ENCODE data around the gene FYN. TPM values are rescaled to one million over a fixed set of nuclear protein-coding genes. Genes with fewer than 3 reads are reported as not detected.

FYN gene
- total RNA-seq, 2 donors from 2014 or later, result 78.9 to 98.7 TPM

DNA sequence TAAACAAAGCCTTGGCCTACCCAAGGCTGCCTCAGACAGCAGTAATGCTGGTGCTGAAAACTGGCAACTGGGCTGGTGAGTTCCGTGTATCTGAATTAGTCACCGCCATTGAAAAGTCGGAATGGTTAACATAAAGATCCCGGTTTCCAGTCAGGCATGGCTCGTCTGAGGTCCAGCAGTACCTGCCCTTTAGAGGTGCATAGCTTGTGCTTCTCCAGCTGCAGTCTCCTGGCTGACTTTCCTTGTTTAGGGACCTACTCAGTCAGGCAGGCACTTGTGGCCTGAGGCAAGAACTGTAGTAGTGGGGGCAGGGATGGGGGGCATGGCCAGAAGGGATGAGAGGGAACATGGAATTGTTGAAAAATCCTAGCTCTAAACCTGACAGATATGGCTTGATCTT, 101.6 kb downstream of the FYN start:
- H3K4me3 ChIP-seq, result no peak overlapping the region
- no peak for DNase-seq (ENCODE audit: low spot score)
- no peaks in the 10 kb centered on the region for H3K36me3 ChIP-seq
- no peaks in the 10 kb centered on the region for H3K27me3 ChIP-seq
- no peak overlapping the region for H3K27ac ChIP-seq
- no peaks in the 10 kb centered on the region for H3K9me3 ChIP-seq
- H3K4me1 ChIP-seq, result peaks cover 0 to 59% of the 10 kb centered on the region in 2 donors
- TF ChIP-seq, protein P1, sequence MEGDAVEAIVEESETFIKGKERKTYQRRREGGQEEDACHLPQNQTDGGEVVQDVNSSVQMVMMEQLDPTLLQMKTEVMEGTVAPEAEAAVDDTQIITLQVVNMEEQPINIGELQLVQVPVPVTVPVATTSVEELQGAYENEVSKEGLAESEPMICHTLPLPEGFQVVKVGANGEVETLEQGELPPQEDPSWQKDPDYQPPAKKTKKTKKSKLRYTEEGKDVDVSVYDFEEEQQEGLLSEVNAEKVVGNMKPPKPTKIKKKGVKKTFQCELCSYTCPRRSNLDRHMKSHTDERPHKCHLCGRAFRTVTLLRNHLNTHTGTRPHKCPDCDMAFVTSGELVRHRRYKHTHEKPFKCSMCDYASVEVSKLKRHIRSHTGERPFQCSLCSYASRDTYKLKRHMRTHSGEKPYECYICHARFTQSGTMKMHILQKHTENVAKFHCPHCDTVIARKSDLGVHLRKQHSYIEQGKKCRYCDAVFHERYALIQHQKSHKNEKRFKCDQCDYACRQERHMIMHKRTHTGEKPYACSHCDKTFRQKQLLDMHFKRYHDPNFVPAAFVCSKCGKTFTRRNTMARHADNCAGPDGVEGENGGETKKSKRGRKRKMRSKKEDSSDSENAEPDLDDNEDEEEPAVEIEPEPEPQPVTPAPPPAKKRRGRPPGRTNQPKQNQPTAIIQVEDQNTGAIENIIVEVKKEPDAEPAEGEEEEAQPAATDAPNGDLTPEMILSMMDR (IDR thresholded peaks at IDR 0.05), result no peak

DNA sequence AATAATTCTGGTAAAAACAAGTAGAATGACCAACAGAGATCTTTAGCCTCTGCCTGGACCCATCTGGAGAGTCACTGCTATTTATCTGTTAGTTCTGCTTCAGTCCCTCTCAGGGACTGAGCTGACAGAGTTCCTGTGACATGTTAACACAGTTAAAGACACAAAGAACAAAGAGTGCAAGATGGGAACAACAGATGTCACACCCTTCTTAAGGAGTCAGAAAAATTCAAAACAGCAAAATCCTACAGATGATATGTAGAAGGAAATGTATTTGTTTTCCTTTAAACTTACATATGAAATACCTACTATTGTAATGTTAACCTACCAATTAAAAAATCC, 102.2 kb downstream of the FYN start:
- no peak overlapping the region for H3K4me3 ChIP-seq
- H3K27ac ChIP-seq, result no peak overlapping the region
- H3K4me1 ChIP-seq, result peaks cover 0 to 59% of the 10 kb centered on the region in 2 donors
- no peaks in the 10 kb centered on the region for H3K27me3 ChIP-seq
- no peak for DNase-seq (ENCODE audit: low spot score)
- no peaks in the 10 kb centered on the region for H3K36me3 ChIP-seq
- TF ChIP-seq, protein P1 (IDR thresholded peaks at IDR 0.05), result no peak
- H3K9me3 ChIP-seq, result no peaks in the 10 kb centered on the region

DNA sequence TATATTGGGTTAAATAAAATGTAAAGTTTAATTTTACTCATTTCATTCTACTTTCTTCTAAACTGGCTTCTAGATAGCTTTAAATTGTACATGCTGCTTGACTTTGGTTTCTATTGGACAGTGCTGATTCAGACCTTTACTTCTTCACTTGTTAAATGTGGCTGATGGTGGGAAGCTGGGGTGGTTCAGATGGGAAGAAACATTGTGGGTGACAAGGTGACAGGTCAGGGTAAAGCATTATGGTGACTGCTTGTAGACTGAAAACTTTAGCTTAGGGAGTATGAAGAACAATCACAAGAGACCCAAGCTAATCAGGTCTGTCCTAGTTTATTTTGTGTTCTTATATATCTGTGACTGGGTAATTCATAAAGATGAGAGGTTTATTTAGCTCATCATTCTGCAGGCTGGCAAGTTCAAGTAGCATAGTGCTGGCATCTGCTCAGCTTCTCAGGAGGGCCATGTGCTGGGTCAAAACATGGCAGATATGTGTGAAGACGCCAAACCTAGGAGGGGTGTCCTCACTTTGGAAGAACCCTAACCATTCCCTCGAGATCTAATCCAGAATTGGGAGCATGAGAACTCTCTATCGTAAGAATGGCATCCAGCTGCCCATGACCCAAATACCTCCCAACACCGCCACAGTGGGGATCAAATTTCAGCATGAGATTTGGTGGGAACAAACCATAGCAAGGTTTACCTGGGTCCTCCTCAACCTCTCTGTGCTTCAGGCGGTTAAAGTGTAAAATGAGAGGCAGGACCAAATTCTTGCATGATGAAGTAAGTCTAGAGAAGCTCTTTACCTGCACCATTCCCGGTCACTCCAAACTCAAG, 102.8 kb downstream of the FYN start:
- Histone ChIP-seq H3K27ac (no peak overlapping the region), H3K27me3 (no peaks in the 10 kb centered on the region), H3K4me1 (peaks cover 0 to 59% of the 10 kb centered on the region in 2 donors), H3K9me3 (no peaks in the 10 kb centered on the region), H3K36me3 (no peaks in the 10 kb centered on the region), H3K4me3 (no peak overlapping the region)
- DNase-seq (ENCODE audit: low spot score), result no peak
- TF ChIP-seq, protein P1 (IDR thresholded peaks at IDR 0.05), result no peak

DNA sequence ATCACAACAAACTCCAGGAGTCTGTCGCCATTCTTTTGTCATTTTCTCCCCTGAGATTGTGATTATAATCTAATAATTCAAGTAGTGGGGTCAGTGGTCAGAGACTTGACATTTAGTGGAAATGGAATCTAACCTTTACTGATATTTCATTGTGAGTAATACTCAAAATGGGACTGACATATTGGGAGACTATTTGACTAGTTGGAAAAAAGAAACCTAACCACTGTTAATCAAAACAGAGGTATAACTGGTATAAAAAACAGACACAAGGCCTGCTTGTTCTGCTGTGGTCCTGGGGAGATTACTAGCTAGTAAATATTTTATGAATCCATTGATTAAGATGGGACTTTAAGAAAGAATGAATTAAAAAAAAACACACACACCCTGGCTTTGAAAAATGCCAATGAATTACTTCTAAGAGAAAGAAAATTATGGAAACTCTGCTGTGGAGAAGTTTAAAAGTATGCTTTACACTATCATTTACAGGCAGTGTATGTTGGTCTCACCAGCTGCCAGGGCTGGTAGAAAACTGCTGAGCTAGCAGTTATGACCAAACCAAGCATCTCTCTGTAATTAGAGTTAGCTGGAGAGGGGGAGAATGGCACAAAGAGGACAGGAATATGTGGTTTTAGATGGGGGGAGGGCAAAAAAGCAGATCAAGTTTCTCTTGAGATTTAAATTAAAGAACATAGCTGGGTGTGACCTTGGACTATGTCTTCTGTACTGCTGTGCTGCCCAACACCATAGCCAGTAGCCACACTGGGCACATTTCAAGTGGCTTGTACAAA, 103.7 kb downstream of the FYN start:
- no peak for DNase-seq (ENCODE audit: low spot score)
- Histone ChIP-seq H3K27ac (no peak overlapping the region), H3K36me3 (no peaks in the 10 kb centered on the region), H3K4me3 (no peak overlapping the region), H3K9me3 (no peaks in the 10 kb centered on the region), H3K27me3 (no peaks in the 10 kb centered on the region), H3K4me1 (peaks cover 0 to 60% of the 10 kb centered on the region in 2 donors)
- TF ChIP-seq, protein P1 (IDR thresholded peaks at IDR 0.05), result no peak

DNA sequence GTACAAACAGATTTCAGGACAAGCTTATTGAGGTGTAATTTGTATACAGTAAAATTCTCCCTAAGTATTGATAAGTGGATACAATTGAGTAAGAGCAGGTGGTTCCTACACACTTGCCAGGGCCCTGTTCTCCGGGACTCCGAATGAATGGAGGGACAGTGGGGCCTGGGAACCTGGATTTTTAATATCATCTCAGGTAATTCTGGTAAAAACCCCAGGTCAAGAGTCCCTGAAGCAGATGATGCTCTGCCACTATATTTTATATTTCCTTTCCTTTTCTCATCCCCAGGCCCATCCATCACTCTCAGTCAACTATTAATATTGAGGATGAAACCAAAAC, 104.9 kb downstream of the FYN start:
- Histone ChIP-seq H3K9me3 (no peaks in the 10 kb centered on the region), H3K4me3 (no peak overlapping the region), H3K36me3 (no peaks in the 10 kb centered on the region), H3K27ac (no peak overlapping the region), H3K27me3 (no peaks in the 10 kb centered on the region), H3K4me1 (peaks cover 0 to 60% of the 10 kb centered on the region in 2 donors)
- TF ChIP-seq, protein P1 (IDR thresholded peaks at IDR 0.05), result no peak
- DNase-seq (ENCODE audit: low spot score), result no peak
